Kidney epithelial cell (primary cell): ENCODE results near the gene METTL26. TPM values are rescaled to one million over a fixed set of nuclear protein-coding genes. Genes with fewer than 3 reads are reported as not detected.

Source experiments
- DNase-seq: peaks from one replicate; pipeline ENCODE4 v3.0.0-alpha.2; 2010; ENCODE audit warnings: low read depth
- H3K27me3 ChIP-seq: 2 replicates; pipeline ENCODE4 v1.6.0; 2011; ENCODE audit warnings: low read length; ENCODE audit not compliant: control insufficient read depth, insufficient read depth
- H3K36me3 ChIP-seq: 2 replicates; pipeline ENCODE4 v1.5.1; 2011; ENCODE audit warnings: low read length; ENCODE audit not compliant: control insufficient read depth, insufficient read depth
- H3K4me3 ChIP-seq: 2 replicates; pipeline ENCODE4 v1.5.1; 2011; ENCODE audit warnings: low read depth, mild to moderate bottlenecking, control low read depth, low read length
- total RNA-seq: library from RNA; depleted of rRNA; stranded (reverse); fragments of >200 nt; gene quantifications from 2 replicates; pipeline ENCODE4 v1.2.3, GENCODE V29; 2015
- TF ChIP-seq, protein P1 (sequence below): IDR thresholded peaks from 2 replicates; pipeline ENCODE4 v1.5.1; 2011; ENCODE audit warnings: mild to moderate bottlenecking, moderate library complexity, low read length, control low read depth, inconsistent platforms; ENCODE audit not compliant: insufficient read depth, poor library complexity, severe bottlenecking

The METTL26 gene
- total RNA-seq, 1 donor from 2014 or later = 170 TPM

DNA sequence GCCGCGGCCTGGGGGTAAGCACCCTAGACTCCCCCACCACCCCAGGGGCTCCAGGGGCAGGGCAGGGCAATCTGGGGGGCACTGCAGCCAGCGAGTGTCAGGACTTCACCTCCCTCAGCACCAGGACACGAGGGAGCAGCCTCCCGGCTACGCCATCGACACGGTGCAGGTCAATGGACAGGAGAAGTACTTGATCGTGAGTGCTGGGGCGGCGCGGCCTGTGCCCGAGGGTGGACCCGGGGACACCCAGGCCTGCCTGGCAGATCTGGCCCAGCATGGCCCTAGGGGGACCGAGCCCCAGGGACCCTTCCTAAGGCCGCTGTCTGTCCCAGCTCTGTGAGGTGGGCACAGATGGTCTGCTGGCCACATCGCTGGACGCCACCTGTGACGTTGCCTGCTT lies 36.3 kb upstream of the METTL26 start:
- no peak for DNase-seq
- TF ChIP-seq, protein P1, sequence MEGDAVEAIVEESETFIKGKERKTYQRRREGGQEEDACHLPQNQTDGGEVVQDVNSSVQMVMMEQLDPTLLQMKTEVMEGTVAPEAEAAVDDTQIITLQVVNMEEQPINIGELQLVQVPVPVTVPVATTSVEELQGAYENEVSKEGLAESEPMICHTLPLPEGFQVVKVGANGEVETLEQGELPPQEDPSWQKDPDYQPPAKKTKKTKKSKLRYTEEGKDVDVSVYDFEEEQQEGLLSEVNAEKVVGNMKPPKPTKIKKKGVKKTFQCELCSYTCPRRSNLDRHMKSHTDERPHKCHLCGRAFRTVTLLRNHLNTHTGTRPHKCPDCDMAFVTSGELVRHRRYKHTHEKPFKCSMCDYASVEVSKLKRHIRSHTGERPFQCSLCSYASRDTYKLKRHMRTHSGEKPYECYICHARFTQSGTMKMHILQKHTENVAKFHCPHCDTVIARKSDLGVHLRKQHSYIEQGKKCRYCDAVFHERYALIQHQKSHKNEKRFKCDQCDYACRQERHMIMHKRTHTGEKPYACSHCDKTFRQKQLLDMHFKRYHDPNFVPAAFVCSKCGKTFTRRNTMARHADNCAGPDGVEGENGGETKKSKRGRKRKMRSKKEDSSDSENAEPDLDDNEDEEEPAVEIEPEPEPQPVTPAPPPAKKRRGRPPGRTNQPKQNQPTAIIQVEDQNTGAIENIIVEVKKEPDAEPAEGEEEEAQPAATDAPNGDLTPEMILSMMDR = no peak
- H3K4me3 ChIP-seq = no peak overlapping the region

DNA sequence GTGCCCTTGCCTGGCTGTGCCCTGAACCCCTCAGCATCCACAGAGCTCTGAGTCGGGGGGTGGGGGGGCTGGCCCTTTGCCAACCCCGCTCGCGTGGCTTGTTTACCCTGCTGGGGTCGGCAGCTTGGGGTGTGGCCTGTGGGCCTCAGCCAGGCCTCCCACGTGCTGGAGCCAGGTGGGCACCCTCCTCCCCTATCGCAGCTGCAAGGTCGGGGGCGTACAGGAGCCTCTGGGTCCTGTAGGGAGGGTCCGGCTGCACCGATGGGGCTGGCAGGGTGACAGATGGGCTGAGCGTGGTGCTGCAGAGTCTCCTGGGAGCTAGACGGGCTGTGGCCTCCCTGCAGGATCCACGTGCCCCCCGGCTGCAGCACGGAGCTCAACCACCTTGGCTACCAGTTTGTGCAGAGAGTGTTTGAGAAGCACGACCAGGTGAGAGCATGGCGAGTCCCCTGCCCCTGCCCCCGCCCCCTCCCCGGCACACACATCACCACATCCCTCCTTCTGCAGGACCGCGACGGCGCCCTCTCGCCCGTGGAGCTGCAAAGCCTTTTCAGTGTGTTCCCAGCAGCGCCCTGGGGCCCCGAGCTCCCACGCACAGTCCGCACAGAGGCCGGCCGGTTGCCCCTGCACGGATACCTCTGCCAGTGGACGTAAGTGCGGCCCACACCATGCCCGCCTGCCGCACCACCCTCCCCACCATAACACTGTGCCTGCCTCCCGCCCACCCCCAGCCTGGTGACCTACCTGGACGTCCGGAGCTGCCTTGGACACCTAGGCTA lies 35.4 kb upstream of the METTL26 start:
- no peak overlapping the region for H3K4me3 ChIP-seq

More for the DNA sequence above, 36.3 kb upstream of the METTL26 start:
- Histone ChIP-seq H3K27me3 (peaks cover 15% of the 10 kb centered on the region), H3K36me3 (no peaks in the 10 kb centered on the region)

DNA sequence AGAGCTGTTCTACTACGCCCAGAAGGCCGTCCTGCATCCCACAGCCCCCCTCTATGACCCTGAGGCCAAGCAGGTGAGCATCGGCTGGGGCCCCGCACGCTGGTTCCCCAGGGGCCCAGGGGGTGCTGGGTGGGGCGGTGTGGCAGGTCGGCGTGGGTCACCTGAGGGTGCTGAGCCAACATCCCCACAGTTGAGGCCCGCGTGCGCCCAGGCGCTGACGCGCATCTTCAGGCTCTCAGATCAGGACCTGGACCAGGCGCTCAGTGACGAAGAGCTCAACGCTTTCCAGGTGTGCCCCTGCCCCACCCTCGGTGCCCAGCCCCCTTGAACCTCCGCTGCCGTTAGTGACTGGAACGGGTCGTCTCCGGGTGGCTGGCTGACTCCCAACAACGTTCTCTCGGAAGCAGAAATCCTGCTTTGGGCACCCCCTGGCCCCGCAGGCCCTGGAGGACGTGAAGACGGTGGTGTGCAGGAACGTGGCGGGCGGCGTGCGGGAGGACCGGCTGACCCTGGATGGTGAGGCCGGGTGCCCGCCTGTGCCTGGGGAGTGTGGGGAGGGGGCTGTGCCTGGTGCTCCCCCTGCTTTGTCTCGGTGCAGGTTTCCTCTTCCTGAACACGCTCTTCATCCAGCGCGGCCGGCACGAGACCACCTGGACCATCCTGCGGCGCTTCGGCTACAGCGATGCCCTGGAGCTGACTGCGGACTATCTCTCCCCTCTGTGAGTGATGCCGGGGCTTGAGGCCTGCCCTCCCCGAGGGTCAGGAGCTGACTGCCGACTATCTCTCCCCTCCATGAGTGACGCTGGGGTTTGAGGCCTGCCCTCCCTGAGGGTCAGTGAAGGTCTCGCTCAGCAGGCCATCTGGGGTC lies 34.6 kb upstream of the METTL26 start:
- TF ChIP-seq, protein P1 = no peak
- Histone ChIP-seq H3K36me3 (no peaks in the 10 kb centered on the region), H3K27me3 (peaks cover 2% of the 10 kb centered on the region), H3K4me3 (no peak overlapping the region)
- DNase-seq = no peak

More for the DNA sequence above, 35.4 kb upstream of the METTL26 start:
- TF ChIP-seq, protein P1 = no peak
- DNase-seq = no peak
- H3K27me3 ChIP-seq = peaks cover 9% of the 10 kb centered on the region
- no peaks in the 10 kb centered on the region for H3K36me3 ChIP-seq

DNA sequence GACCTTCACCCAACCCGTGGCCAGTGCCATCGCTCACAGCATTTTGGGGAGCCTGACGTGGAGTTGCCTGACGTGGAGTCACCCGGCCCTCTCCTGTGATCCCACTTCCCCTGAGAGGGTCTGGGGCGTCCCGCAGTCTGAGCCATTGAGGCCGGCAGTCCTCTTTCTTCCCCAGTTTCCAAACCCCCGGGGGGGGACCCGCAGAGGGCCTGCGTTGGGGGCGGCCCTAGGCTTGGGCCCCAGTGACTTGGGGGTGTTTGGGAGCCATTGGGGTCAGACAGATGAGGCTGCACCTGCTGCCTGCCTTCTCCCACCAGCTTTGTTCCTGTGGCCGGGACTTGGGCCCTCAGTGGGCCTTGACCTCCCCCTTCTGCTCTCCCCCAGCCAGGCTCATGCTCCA lies 33.6 kb upstream of the METTL26 start:
- no peaks in the 10 kb centered on the region for H3K36me3 ChIP-seq
- no peak overlapping the region for H3K4me3 ChIP-seq
- H3K27me3 ChIP-seq = no peaks in the 10 kb centered on the region
- TF ChIP-seq, protein P1 = no peak
- DNase-seq = no peak

DNA sequence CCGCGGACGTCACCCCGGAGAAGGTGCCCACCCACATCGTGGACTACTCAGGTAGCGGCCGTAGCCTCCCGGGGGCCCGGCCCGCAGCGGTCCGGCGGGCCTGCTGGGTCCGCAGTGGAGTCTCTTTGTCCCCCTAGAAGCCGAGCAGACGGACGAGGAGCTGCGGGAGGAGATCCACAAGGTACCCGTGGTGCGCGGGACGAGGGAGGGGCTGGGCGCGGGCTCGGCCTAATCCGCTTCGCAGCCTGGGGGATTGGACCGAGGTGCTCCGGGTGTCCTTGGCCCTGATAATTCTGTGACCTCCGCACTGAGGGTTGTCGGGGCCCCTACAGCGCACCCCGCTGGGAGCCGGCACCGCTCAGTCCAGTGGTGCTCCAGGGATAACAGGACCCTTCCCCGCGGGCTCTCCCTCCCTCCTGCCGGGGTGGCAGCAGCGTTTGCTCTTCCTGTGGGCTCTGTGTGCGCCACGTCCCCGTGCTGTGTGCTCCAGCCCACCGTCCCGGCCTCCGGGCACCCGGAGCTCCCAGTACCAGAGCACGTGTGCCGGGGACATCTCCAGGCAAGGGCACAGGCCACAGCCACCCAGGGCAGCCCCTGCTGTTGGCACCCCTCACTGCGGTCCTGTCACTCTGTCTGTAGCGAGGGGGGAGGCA lies 32.5 kb upstream of the METTL26 start:
- TF ChIP-seq, protein P1 = no peak
- Histone ChIP-seq H3K27me3 (no peaks in the 10 kb centered on the region), H3K36me3 (no peaks in the 10 kb centered on the region), H3K4me3 (peak overlapping the region; percentile 100)
- DNase-seq = no peak
